GM12878 (cell line): ENCODE results near the gene TUBAL3.

Experiments
- CTCF ChIP-seq, 3 experiments: IDR thresholded peaks in 2 of 3; conservative IDR thresholded peaks in 1 of 3; 2 replicates each; pipeline ENCODE4 v1.5.1; 2011; ENCODE audit warnings: low read depth in 3 of 3, low read length in 3 of 3, mild to moderate bottlenecking in 3 of 3, control low read depth in 2 of 3, moderate library complexity in 2 of 3, inconsistent platforms in 1 of 3, mixed read lengths in 1 of 3; ENCODE audit not compliant: control insufficient read depth in 2 of 3, insufficient read depth in 1 of 3; ENCODE audit errors: extremely low read depth in 1 of 3
- KDM1A ChIP-seq: fragments of 200-600 bp; sonication (generic); IDR thresholded peaks from 2 replicates; pipeline ENCODE4 v1.6.1; 2016; ENCODE audit warnings: borderline replicate concordance

GRCh38 chr10:5354068-5354467 lies 50.6 kb downstream of the TUBAL3 start:
- no peak for TF ChIP-seq KDM1A
- TF ChIP-seq CTCF (IDR thresholded peaks at IDR 0.05 in 2 of 3, conservative IDR thresholded peaks at IDR 0.05 in 1 of 3; ENCODE audit: control insufficient read depth in 2 of 3, extremely low read depth in 1 of 3, insufficient read depth in 1 of 3, low read depth in 3 of 3, low read length in 3 of 3): no peak
